Activated naive CD4-positive, alpha-beta T cell treated with anti-CD3 and anti-CD28 coated beads, Interleukin-2, amount 50 U/mL, for 24 hours (primary cell): ENCODE data around the gene THAP12.
"Not testable (repeated sequence)": the region's sequence is repeated elsewhere in the genome, so short reads cannot be mapped to it uniquely, and the experiment has no call there.

Experiments used
- H3K27ac Mint-ChIP-seq: one replicate; pipeline ENCODE4 v1.8.0; 2021; ENCODE audit warnings: mild to moderate bottlenecking, mixed read lengths
- H3K27me3 Mint-ChIP-seq: one replicate; pipeline ENCODE4 v1.8.0; 2021; ENCODE audit warnings: mixed read lengths
- H3K36me3 Mint-ChIP-seq: one replicate; pipeline ENCODE4 v1.8.0; 2021; ENCODE audit warnings: mixed read lengths
- H3K4me1 Mint-ChIP-seq: one replicate; pipeline ENCODE4 v1.8.0; 2021; ENCODE audit warnings: mixed read lengths
- H3K4me3 Mint-ChIP-seq: one replicate; pipeline ENCODE4 v1.8.0; 2021; ENCODE audit warnings: mild to moderate bottlenecking, mixed read lengths
- H3K9me3 Mint-ChIP-seq: one replicate; pipeline ENCODE4 v1.8.0; 2021; ENCODE audit warnings: mixed read lengths

THAP12 gene

DNA sequence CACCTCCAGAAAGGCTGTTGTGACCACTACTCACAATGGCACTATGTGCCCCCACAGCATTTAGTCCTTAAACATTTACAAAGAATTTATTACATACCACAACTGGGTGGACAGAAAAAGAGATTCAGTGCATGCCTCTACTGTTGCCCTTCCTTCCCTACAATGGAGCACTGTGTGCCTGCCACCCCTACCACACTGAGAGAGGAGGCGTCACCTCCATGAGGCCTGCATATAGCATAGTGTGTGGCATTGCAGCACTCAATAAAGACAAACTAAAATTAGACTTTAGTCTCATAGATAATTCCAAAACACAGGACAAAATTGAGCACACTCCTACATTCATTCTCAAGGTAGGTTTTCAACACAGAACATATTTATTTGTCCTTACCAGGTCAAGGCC is 25.8 kb downstream of the THAP12 start:
- Mint-ChIP-seq H3K4me3 (no peak overlapping the region), H3K27me3 (no peaks in the 10 kb centered on the region), H3K36me3 (peaks cover 61% of the 10 kb centered on the region)

DNA sequence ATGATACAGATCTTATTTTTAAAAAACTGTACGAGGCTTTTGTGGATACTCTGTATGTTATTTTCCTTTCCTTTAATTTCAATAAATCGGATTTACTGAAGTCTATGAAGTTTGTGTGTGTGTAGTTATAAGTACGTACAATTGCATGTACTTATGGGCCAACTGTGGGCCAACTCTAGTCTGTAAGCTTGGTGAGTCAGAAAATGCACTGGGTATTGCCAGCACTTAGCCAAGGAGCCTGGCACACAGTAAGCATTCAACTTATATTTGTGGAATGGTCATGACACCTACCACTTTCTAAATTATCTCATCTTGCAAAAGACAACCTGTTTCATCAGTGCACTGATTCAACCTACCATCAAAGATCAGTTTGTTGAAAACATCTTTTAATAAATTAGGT is 32.6 kb downstream of the THAP12 start:
- no peaks in the 10 kb centered on the region for H3K9me3 Mint-ChIP-seq
- peaks cover 19% of the 10 kb centered on the region for H3K36me3 Mint-ChIP-seq
- H3K4me3 Mint-ChIP-seq: no peak overlapping the region
- no peaks in the 10 kb centered on the region for H3K27me3 Mint-ChIP-seq
- H3K4me1 Mint-ChIP-seq: no peaks in the 10 kb centered on the region
- no peak overlapping the region for H3K27ac Mint-ChIP-seq

More for the DNA sequence above, 25.8 kb downstream of the THAP12 start:
- no peak overlapping the region for H3K27ac Mint-ChIP-seq
- peaks cover 8% of the 10 kb centered on the region for H3K4me1 Mint-ChIP-seq
- peaks cover 8% of the 10 kb centered on the region for H3K9me3 Mint-ChIP-seq

DNA sequence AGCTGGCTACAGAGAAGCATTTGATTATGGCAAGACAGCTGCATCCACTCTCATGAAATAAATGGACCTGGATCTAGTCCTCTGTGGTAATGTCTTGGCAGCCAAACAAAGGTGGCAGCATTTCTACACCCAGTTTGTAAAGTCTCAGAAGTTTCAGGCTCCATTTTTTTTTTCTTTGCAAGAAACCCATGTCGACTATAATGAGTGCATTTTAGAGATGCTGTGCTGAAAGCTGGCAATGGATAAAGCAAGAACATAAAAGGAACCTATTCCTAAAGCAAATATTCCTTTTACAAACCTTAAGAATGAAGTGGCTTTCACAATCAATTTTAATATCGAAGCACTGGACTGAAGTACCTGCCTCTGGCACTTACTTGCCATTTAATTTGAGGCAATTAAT is 33.5 kb downstream of the THAP12 start:
- Mint-ChIP-seq H3K4me3 (no peak overlapping the region), H3K4me1 (no peaks in the 10 kb centered on the region), H3K9me3 (no peaks in the 10 kb centered on the region), H3K36me3 (peaks cover 10% of the 10 kb centered on the region), H3K27me3 (no peaks in the 10 kb centered on the region), H3K27ac (no peak overlapping the region)

DNA sequence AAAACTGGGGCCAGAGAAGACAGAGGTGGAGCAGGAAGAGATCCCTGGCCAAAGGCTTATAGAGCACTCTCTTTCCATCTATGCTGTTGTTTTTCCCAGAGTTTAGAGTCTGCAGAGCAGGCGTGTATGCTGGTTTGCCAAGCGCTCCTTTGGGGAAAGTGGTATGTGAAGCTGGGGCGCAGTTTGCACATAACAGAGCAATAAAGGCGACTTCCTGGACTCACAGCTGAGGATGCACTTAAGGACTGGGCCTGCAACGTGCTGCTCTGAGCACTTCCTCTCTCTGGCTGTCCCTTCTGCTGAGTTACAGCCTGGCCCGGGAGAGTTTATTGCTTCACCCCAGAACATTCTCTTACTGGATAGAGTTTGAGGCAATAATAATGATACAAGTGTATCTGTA is 41.7 kb downstream of the THAP12 start:
- H3K36me3 Mint-ChIP-seq: peaks cover 1% of the 10 kb centered on the region
- no peak overlapping the region for H3K4me3 Mint-ChIP-seq
- H3K4me1 Mint-ChIP-seq: peaks cover 7% of the 10 kb centered on the region
- no peak overlapping the region for H3K27ac Mint-ChIP-seq
- H3K9me3 Mint-ChIP-seq: no peaks in the 10 kb centered on the region
- H3K27me3 Mint-ChIP-seq: peaks cover 3% of the 10 kb centered on the region

DNA sequence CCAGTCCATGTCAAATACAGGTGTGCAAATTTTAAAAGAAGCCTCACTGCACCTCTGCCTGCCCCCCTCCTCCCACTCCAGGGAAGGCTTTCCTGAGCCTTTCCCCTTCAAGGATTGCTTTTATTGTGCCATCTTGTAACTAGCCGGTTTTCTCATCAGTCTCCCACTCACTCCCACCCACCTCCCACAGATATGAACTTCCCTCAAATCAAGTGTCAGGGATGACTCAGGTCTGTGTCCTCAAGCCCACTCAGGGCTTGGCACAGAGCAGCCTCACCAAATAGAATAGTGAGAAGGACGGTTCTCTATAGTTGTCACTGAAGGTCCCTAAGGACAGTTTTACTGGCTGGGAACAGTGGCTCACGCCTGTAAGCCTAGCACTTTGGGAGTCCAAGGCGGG is 43.0 kb downstream of the THAP12 start:
- Mint-ChIP-seq H3K27me3 (peaks cover 5% of the 10 kb centered on the region), H3K36me3 (peaks cover 1% of the 10 kb centered on the region), H3K9me3 (no peaks in the 10 kb centered on the region), H3K4me1 (peaks cover 7% of the 10 kb centered on the region), H3K4me3 (no peak overlapping the region), H3K27ac (no peak overlapping the region)

DNA sequence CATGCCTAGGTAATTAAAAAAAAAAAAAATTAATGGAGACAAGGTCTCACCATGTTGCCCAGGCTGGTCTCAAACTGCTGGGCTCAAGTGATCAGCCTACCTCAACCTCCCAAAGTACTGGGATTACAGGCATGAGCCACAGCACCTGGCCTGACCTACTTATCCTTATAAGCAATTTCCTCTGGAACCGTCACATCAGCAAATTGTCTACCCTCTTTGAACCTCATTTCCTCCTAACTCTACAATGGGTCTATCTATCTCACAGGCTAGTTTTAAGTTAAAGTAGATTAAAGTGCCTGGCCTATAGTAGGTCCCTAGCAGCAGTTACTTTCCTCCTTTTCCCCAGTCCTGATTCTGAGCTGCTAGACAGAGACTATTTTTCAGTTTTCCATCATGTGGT is 43.5 kb downstream of the THAP12 start:
- Mint-ChIP-seq H3K27ac (no peak overlapping the region), H3K27me3 (peaks cover 5% of the 10 kb centered on the region), H3K9me3 (no peaks in the 10 kb centered on the region), H3K4me3 (no peak overlapping the region), H3K36me3 (peaks cover 1% of the 10 kb centered on the region), H3K4me1 (peaks cover 7% of the 10 kb centered on the region)

DNA sequence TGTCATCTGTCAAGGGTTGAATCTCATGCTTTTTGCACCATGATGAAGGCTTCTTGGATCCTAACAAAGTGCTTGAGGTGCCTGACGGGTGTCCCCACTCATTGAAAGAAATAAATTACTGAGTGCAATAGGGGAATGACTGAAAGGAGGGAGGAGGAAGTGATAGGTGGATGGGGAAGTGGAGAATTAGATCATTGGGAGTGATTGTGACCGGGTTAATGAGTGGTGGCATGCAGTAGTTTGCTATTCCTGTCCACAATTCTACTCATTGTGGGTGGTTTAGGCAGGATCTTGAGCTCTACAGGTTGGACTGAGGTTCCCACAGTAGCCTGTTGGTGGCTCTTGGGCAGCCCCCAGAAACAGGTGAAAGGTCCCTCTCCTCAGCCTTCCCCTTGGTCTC is 44.3 kb downstream of the THAP12 start:
- H3K27ac Mint-ChIP-seq: no peak overlapping the region
- H3K4me3 Mint-ChIP-seq: no peak overlapping the region
- no peaks in the 10 kb centered on the region for H3K9me3 Mint-ChIP-seq
- peaks cover 5% of the 10 kb centered on the region for H3K27me3 Mint-ChIP-seq
- H3K4me1 Mint-ChIP-seq: peaks cover 7% of the 10 kb centered on the region
- H3K36me3 Mint-ChIP-seq: peaks cover 1% of the 10 kb centered on the region

DNA sequence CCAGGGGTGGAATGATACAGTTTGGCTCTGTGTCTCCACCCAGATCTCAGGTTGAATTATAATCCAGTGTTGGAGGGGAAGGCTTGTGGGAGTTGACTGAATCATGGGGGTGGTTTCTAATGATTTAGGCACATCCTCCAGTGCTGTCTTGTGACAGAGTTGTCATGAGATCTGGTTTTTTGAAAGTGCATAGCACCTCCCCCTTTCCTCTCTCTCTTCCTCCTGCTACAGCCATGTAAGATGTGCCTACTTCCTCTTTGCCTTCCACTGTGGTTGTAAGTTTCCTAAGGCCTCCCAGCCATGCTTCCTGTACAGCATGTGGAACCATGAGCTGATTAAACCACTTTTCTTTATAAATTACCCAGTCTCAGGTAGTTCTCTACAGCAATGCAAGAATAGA is 45.1 kb downstream of the THAP12 start:
- Mint-ChIP-seq H3K9me3 (no peaks in the 10 kb centered on the region), H3K4me1 (peaks cover 7% of the 10 kb centered on the region), H3K36me3 (peaks cover 1% of the 10 kb centered on the region), H3K27me3 (peaks cover 5% of the 10 kb centered on the region), H3K4me3 (no peak overlapping the region), H3K27ac (no peak overlapping the region)

DNA sequence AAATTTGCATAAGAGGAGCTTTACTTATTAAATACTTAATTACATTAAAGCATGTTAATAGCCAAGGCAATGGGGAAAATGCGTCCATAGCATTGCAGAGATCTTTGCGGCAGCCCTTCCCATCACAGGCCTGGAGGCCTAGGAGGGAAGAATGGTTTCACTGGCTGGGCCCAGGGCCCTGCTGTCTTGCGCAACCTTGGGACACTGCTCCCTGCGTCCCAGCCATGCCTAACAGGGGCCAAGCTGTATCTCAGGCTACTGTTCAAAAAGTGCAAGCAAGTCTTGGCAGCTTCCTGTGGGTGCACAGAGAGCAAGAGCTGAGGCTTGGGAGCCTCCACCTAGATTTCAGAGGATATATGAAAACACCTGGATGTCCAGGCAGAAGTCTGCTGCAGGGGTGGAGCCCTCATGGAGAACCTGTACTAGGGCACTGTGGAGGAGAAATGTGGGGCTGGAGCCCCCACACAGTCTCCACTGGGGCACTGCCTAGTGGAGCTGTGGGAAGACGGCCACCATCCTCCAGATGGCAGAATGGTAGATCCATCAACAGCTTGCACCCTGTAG is 46.0 kb downstream of the THAP12 start:
- peaks cover 1% of the 10 kb centered on the region for H3K36me3 Mint-ChIP-seq
- no peak overlapping the region for H3K27ac Mint-ChIP-seq
- H3K4me1 Mint-ChIP-seq: peaks cover 7% of the 10 kb centered on the region
- H3K9me3 Mint-ChIP-seq: no peaks in the 10 kb centered on the region
- H3K27me3 Mint-ChIP-seq: peaks cover 5% of the 10 kb centered on the region
- H3K4me3 Mint-ChIP-seq: no peak overlapping the region

DNA sequence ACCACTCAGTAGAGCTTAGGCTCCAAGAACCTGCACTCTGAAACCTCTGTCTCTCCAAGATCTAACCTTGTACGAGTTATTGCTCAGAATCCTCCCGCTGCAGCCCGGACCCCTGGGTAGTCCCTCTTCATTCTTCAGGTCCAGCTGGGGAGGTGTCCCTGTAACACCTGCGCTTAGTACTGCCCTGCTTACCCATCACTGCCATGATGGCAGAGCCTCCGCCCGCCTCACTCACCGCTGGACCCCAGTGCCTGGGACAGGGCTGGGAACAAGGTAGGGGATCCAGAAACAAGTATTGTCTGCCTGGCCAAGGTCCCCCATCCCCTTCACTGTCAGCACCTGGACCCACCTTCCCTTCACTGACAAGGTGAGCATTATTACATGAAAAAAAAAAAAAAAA is 50.3 kb downstream of the THAP12 start:
- Mint-ChIP-seq H3K4me3 (no peak overlapping the region), H3K27me3 (peaks cover 2% of the 10 kb centered on the region), H3K4me1 (no peaks in the 10 kb centered on the region), H3K36me3 (peaks cover 1% of the 10 kb centered on the region), H3K9me3 (no peaks in the 10 kb centered on the region), H3K27ac (no peak overlapping the region)

DNA sequence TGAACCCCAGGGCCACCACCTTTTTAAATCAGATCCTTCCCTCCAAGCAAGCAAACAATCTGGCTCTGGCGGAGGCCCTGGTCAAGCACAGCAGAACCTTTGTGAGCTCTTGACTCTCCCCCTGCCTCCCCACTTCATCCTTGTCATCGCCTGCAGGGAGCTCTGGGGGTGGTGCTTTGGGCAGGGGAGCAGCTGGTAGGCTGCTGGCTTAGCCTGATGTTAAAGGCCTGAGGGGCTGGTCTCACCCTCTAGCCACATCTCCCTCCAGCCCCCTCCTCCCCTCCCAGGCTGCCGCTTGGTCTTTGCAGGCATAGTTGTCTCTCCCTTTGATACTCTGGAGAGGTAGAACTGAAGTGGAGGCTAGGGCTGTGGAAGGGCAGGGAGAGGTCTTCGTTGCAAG is 50.9 kb downstream of the THAP12 start:
- peaks cover 1% of the 10 kb centered on the region for H3K36me3 Mint-ChIP-seq
- H3K9me3 Mint-ChIP-seq: no peaks in the 10 kb centered on the region
- H3K4me1 Mint-ChIP-seq: no peaks in the 10 kb centered on the region
- H3K27me3 Mint-ChIP-seq: peaks cover 2% of the 10 kb centered on the region
- no peak overlapping the region for H3K4me3 Mint-ChIP-seq
- no peak overlapping the region for H3K27ac Mint-ChIP-seq

DNA sequence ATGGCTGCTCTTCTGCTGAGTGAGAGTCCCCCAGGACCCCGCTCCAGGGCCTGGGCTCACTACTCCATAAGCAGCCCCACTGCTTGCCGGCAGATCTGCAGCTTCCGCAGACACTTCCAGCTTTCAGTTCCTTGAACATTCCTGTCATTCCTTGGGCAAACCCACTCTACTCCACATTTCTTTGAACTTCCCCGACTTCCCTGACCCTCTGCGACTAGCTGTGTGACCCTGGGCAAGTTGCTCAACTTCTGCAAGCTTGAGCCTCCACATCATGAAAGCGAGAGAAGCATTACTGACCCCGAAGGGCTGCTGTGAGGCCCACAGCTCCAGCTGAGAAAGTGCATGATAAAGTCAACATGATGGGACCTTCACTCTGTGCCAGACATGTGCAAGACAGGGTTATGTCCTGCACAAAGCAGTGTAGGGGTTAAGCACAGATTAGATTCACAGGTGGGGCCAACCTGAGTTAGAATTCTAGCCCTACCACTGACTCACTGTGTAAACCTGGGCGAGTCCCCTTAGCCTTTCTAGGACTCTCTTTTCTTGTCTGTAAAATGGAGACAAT is 51.8 kb downstream of the THAP12 start:
- H3K4me1 Mint-ChIP-seq: no peaks in the 10 kb centered on the region
- H3K27ac Mint-ChIP-seq: no peak overlapping the region
- no peaks in the 10 kb centered on the region for H3K36me3 Mint-ChIP-seq

DNA sequence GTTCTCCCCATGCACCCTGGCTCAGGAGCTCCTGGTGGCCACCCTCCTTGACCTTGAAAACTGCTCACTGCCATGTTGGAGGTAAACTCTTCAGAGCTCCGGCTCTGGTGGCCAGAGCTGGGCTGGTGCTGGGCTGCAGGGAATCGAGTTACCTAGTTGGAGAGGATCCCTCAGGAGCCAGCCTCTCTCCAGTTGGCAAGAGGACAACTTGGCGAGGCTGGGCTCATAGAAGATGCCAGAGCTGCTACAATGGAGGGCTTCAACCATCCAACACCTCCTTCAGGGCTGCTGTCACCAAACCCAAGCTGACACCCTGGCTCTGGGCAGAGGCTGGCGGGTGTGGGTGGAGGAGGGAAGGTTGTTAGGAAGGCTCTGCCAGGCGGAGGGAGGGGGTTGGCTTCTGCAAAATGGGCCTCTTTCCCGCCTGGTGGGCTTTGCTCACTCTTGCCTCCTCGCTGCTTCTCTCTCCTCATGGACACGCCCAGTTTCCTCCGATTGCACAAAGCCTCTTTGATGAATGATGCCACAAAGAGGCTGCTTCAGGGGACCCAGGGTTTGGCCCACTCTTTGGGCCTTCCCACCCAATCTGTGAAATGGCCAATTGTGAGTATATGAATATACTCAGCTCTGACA is 53.1 kb downstream of the THAP12 start:
- Mint-ChIP-seq H3K27ac (no peak overlapping the region), H3K9me3 (no peaks in the 10 kb centered on the region), H3K4me3 (no peak overlapping the region), H3K36me3 (no peaks in the 10 kb centered on the region), H3K27me3 (peaks cover 5% of the 10 kb centered on the region), H3K4me1 (no peaks in the 10 kb centered on the region)

More for the DNA sequence above, 51.8 kb downstream of the THAP12 start:
- Mint-ChIP-seq H3K27me3 (peaks cover 2% of the 10 kb centered on the region), H3K4me3 (no peak overlapping the region), H3K9me3 (no peaks in the 10 kb centered on the region)

DNA sequence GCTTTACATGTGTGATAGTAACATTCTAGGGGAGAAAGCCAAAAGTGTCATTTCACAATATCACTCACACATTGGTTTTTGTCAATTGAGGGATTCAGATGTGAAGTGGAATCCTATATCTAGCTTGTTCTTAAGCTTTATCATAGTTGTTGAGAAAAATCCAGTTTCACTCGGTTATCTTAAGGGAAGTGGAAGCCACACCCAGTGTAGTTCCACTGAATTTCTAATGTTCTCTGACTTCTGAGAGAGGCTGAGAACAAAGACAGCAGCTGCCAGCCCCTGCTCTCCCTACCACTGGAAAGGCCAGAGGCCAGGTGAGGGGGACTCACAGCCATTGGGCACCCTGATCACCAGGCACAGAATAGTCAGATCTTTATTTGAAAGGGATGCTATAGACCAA is 53.7 kb downstream of the THAP12 start:
- Mint-ChIP-seq H3K4me3 (no peak overlapping the region), H3K27ac (no peak overlapping the region), H3K27me3 (peaks cover 10% of the 10 kb centered on the region), H3K36me3 (no peaks in the 10 kb centered on the region), H3K9me3 (no peaks in the 10 kb centered on the region), H3K4me1 (no peaks in the 10 kb centered on the region)

DNA sequence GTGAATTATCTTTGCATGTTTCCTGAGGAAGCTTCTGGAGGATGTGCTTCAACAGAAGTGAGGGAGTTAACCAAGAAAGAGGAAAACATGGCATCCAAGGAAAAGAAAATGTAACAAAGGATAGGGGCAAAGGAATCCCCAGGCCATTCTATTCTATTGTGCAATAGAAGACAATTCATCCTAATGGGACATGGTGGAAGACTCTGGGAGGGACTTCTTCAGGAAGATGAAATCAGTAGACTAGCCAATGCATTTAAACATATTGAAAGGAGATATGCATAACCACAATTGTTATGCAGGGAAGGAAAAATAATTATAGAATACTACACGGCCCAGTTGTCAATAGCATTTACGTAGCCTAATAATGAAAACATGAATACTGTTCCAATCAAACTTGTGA is 55.7 kb downstream of the THAP12 start:
- H3K36me3 Mint-ChIP-seq: no peaks in the 10 kb centered on the region
- H3K4me3 Mint-ChIP-seq: no peak overlapping the region
- no peaks in the 10 kb centered on the region for H3K9me3 Mint-ChIP-seq
- H3K4me1 Mint-ChIP-seq: peaks cover 3% of the 10 kb centered on the region
- no peak overlapping the region for H3K27ac Mint-ChIP-seq
- H3K27me3 Mint-ChIP-seq: peaks cover 22% of the 10 kb centered on the region

DNA sequence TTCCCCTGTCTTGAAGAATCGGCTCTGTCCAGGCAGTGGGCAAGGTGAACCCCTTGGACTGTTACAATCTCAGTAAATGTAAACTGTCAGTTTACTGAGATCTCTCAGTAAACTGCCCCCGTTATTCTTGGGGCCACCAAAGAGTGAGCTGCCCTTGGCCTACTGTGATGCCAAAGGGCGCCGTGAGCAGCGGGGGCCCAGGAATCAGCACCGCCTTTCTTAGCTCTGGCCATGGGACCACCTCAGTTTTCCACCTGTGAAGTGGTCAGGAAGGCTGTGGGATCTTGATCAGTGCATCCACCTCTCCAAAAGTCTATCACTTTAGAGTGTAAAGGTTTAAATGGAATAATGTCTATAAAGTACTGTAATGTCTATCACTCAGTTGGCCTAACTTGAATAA is 57.1 kb downstream of the THAP12 start:
- no peaks in the 10 kb centered on the region for H3K36me3 Mint-ChIP-seq
- peaks cover 28% of the 10 kb centered on the region for H3K27me3 Mint-ChIP-seq
- H3K9me3 Mint-ChIP-seq: no peaks in the 10 kb centered on the region
- H3K4me3 Mint-ChIP-seq: no peak overlapping the region
- peaks cover 3% of the 10 kb centered on the region for H3K4me1 Mint-ChIP-seq
- H3K27ac Mint-ChIP-seq: no peak overlapping the region

DNA sequence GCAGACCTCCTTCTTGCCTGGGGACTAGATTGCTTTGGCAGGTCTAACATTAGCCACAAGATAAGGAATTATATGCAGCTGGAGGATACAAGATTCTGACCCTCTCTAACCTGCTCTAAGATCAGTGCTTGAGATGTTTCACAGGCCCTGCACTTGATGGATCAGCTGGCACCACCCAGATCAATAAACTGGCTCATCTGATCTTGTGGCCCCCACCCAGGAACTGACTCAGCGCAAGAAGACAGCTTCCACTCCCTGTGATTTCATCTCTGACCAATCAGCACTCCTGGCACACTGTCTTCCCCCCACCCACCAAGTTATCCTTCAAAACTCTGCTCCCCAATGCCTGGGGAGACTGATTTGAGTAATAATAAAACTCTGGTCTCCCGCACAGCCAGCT is 57.6 kb downstream of the THAP12 start:
- not testable (repeated sequence) for H3K4me1 Mint-ChIP-seq, H3K36me3 Mint-ChIP-seq, H3K4me3 Mint-ChIP-seq, H3K27ac Mint-ChIP-seq, H3K9me3 Mint-ChIP-seq
- peaks cover 28% of the 10 kb centered on the region for H3K27me3 Mint-ChIP-seq
